ENCODE data around the gene SNF8. TPM values are rescaled to one million over a fixed set of nuclear protein-coding genes. Genes with fewer than 3 reads are reported as not detected.

The SNF8 gene
- total RNA-seq, 1 experiment from 2014 or later: 198 TPM

GRCh38 chr17:48973806-48974205 lies 29.2 kb upstream of the SNF8 start:
- H3K4me1 Mint-ChIP-seq (ENCODE audit: low read depth, unreplicated experiment): peaks cover 37% of the 10 kb centered on the region
- H3K27me3 Mint-ChIP-seq (ENCODE audit: unreplicated experiment): peaks cover 6% of the 10 kb centered on the region
- intact Hi-C loops (cut with micrococcal nuclease; ENCODE audit: unreplicated experiment): no loop called here
- BruUV-seq (replicated peaks): no TSS peak
- no peaks in the 10 kb centered on the region for H3K9me3 Mint-ChIP-seq (ENCODE audit: low read depth, unreplicated experiment)
- no peak overlapping the region for H3K4me3 Mint-ChIP-seq (ENCODE audit: low read depth, unreplicated experiment)
- no peak for DNase-seq
- TF ChIP-seq, protein P1, sequence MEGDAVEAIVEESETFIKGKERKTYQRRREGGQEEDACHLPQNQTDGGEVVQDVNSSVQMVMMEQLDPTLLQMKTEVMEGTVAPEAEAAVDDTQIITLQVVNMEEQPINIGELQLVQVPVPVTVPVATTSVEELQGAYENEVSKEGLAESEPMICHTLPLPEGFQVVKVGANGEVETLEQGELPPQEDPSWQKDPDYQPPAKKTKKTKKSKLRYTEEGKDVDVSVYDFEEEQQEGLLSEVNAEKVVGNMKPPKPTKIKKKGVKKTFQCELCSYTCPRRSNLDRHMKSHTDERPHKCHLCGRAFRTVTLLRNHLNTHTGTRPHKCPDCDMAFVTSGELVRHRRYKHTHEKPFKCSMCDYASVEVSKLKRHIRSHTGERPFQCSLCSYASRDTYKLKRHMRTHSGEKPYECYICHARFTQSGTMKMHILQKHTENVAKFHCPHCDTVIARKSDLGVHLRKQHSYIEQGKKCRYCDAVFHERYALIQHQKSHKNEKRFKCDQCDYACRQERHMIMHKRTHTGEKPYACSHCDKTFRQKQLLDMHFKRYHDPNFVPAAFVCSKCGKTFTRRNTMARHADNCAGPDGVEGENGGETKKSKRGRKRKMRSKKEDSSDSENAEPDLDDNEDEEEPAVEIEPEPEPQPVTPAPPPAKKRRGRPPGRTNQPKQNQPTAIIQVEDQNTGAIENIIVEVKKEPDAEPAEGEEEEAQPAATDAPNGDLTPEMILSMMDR (IDR thresholded peaks at IDR 0.05; ENCODE audit: unreplicated experiment): no peak
- CTCF ChIA-PET: interaction anchor here (0.7 to 2.3 kb wide), 3 partner anchors 12 to 43 kb away, joined by 3 to 20 read pairs (median 6); no protein-coding TSS in a partner anchor
- H3K36me3 Mint-ChIP-seq (ENCODE audit: insufficient read depth, unreplicated experiment): peaks cover 13% of the 10 kb centered on the region
- no peak overlapping the region for H3K27ac Mint-ChIP-seq (ENCODE audit: unreplicated experiment)

GRCh38 chr17:48972749-48973097 lies 28.1 kb upstream of the SNF8 start:
- TF ChIP-seq, protein P1 (IDR thresholded peaks at IDR 0.05; ENCODE audit: unreplicated experiment): no peak
- Mint-ChIP-seq H3K36me3 (ENCODE audit: insufficient read depth, unreplicated experiment) (peaks cover 13% of the 10 kb centered on the region), H3K9me3 (ENCODE audit: low read depth, unreplicated experiment) (no peaks in the 10 kb centered on the region), H3K4me1 (ENCODE audit: low read depth, unreplicated experiment) (peaks cover 44% of the 10 kb centered on the region), H3K4me3 (ENCODE audit: low read depth, unreplicated experiment) (peak overlapping the region; percentile 58), H3K27me3 (ENCODE audit: unreplicated experiment) (peaks cover 16% of the 10 kb centered on the region), H3K27ac (ENCODE audit: unreplicated experiment) (no peak overlapping the region)
- CTCF ChIA-PET: interaction anchor here (0.5 to 2.3 kb wide), 10 partner anchors 8 to 561 kb away, joined by 3 to 20 read pairs (median 4); no protein-coding TSS in a partner anchor
- BruUV-seq (replicated peaks): no TSS peak
- no peak for DNase-seq
- intact Hi-C loops (cut with micrococcal nuclease; ENCODE audit: unreplicated experiment): no loop called here

- DNase-seq: no peak
- H3K27ac Mint-ChIP-seq (ENCODE audit: unreplicated experiment): no peak overlapping the region
- H3K9me3 Mint-ChIP-seq (ENCODE audit: low read depth, unreplicated experiment): no peaks in the 10 kb centered on the region
- intact Hi-C loops (cut with micrococcal nuclease; ENCODE audit: unreplicated experiment): no loop called here
- H3K36me3 Mint-ChIP-seq (ENCODE audit: insufficient read depth, unreplicated experiment): peaks cover 13% of the 10 kb centered on the region
- no TSS peak for BruUV-seq (replicated peaks)
- H3K4me3 Mint-ChIP-seq (ENCODE audit: low read depth, unreplicated experiment): no peak overlapping the region
- H3K27me3 Mint-ChIP-seq (ENCODE audit: unreplicated experiment): peaks cover 33% of the 10 kb centered on the region
- CTCF ChIA-PET: interaction anchor here (0.6 to 1.1 kb wide), 2 partner anchors 10 to 457 kb away, joined by 3 to 4 read pairs; no protein-coding TSS in a partner anchor
- TF ChIP-seq, protein P1 (IDR thresholded peaks at IDR 0.05; ENCODE audit: unreplicated experiment): no peak
- H3K4me1 Mint-ChIP-seq (ENCODE audit: low read depth, unreplicated experiment): peaks cover 44% of the 10 kb centered on the region
Measured at GRCh38 chr17:48970865-48971687, 26.4 kb upstream of the SNF8 start.

GRCh38 chr17:48970224-48970623 lies 25.6 kb upstream of the SNF8 start:
- no TSS peak for BruUV-seq (replicated peaks)
- H3K36me3 Mint-ChIP-seq (ENCODE audit: insufficient read depth, unreplicated experiment): peaks cover 13% of the 10 kb centered on the region
- TF ChIP-seq, protein P1 (IDR thresholded peaks at IDR 0.05; ENCODE audit: unreplicated experiment): no peak
- intact Hi-C loops (cut with micrococcal nuclease; ENCODE audit: unreplicated experiment): no loop called here
- CTCF ChIA-PET: interaction anchor here (0.6 to 1.1 kb wide), 3 partner anchors 9 to 451 kb away, joined by 3 to 4 read pairs (median 3); no protein-coding TSS in a partner anchor
- H3K27ac Mint-ChIP-seq (ENCODE audit: unreplicated experiment): no peak overlapping the region
- peaks cover 39% of the 10 kb centered on the region for H3K27me3 Mint-ChIP-seq (ENCODE audit: unreplicated experiment)
- DNase-seq: no peak
- H3K4me3 Mint-ChIP-seq (ENCODE audit: low read depth, unreplicated experiment): no peak overlapping the region
- peaks cover 44% of the 10 kb centered on the region for H3K4me1 Mint-ChIP-seq (ENCODE audit: low read depth, unreplicated experiment)
- no peaks in the 10 kb centered on the region for H3K9me3 Mint-ChIP-seq (ENCODE audit: low read depth, unreplicated experiment)

Data from Calu3 (cell line).